D341Med (cell line): ENCODE data around the gene HAS3.

Experiments used
- DNase-seq: peaks from one replicate; pipeline ENCODE4 v3.0.0; 2012; ENCODE audit warnings: low spot score

The HAS3 gene

DNA sequence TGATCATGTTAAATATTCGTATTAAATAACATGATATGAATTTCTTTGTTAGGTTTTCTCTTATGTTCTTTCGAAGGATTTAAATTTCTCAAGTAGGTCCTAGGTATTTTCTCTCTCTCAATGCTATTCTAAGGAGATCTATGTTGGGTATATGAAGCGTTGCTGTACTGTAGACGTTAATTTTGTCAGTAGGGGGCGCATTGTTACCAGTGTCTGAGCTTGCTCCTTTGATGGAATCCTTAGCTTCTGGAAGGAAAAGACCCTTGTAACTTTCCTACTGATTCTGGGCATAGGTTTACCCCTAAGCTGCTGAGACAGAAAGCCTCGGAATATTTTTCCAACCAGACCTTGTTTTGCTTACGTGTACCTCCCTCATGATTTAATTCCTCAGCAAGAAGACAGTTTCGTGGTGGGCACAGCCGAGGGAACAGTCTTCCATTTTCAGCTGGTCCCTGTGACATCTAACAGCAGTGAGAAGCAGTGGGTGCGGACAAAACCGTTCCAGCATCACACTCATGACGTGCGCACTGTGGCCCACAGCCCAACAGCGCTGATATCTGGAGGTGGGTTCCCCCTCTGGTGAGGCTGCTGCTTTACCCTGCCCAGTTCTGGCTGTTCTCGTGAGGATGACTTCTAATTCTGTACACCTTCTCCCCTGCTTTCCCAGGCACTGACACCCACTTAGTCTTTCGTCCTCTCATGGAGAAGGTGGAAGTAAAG is 44.9 kb downstream of the HAS3 start:
- peak; percentile 56 for DNase-seq

DNA sequence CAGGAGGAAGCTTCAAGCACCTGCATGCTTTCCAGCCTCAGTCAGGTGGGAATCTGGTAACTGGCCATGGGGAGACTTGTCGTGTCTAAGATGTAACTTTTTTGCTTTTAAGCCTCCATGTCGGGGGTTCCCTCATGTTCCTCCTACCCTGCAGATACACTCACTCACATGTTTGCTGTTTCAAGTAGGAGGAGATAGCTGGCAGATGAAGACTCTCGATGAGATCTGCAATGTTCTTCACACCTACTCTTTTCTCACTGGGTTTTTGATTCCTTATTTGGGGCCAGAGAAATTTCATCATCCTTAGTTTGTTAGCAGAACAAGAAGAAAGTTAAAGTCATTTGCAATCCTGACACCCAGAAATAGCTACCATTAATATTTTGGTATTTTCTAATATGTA is 51.7 kb downstream of the HAS3 start:
- no peak for DNase-seq

DNA sequence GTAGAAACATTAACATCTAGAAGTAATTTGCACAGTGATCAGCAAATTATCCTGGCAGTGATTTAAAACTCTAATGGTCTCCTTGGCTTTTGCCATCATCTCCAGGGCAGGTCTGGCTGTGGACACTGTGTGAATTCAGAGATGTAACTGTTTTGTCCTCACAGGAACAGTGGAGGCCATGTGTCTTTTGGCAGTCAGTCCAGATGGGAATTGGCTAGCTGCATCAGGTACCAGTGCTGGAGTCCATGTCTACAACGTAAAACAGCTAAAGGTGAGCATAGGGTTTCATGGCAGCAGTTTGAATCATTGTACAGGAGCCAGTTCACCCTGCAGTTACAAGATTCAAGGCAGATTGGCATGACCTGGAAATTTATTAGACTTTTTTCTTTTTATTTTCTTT is 54.7 kb downstream of the HAS3 start:
- DNase-seq: no peak

DNA sequence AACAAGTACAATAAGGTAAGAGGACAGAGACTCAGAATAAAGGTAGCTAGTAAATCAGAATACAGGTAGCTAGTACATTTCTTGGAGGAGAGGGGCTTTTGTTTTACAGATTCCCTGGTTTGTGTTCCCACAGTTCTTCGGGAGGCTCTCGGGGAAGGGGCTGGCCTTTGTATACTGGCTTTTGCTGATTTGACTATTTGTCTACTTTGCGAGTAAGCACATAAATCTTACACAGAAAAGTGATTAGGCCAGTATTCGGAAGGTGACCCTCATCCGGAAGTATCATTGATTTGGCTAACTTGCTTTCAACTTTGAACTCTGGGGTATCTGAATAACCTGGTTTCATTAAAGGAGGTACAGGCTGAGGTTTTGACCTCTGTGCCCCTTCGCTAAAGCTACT is 60.1 kb downstream of the HAS3 start:
- no peak for DNase-seq

DNA sequence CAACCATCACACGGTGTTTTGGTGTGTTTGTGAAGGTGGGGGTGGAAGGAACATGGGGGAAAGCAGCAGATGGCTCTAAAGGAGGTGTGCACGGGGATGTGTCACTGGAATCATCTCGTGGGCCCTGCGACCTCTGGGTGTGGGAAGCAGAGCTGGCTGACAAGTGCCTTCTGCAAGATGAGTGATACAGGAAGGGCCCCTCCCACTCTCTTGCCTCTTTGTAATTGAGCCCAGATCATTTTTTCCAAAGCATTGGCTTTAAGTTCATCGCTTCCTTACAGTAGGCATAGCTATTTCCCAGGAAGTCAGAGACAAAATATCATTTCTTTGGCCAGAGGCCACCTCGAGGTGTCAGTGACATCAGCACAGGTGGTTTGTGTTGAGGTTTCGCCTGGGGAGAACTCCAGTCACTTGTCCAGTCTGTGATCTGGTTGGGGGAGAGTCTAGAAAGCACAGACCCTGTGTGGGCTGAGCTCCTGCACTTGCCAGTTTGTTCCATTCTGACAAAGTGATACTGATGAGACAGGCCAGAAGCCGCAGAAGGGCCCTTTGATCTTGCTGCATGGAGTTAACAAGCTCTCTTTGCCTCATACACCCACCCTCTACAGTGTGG is 60.9 kb downstream of the HAS3 start:
- DNase-seq: no peak

DNA sequence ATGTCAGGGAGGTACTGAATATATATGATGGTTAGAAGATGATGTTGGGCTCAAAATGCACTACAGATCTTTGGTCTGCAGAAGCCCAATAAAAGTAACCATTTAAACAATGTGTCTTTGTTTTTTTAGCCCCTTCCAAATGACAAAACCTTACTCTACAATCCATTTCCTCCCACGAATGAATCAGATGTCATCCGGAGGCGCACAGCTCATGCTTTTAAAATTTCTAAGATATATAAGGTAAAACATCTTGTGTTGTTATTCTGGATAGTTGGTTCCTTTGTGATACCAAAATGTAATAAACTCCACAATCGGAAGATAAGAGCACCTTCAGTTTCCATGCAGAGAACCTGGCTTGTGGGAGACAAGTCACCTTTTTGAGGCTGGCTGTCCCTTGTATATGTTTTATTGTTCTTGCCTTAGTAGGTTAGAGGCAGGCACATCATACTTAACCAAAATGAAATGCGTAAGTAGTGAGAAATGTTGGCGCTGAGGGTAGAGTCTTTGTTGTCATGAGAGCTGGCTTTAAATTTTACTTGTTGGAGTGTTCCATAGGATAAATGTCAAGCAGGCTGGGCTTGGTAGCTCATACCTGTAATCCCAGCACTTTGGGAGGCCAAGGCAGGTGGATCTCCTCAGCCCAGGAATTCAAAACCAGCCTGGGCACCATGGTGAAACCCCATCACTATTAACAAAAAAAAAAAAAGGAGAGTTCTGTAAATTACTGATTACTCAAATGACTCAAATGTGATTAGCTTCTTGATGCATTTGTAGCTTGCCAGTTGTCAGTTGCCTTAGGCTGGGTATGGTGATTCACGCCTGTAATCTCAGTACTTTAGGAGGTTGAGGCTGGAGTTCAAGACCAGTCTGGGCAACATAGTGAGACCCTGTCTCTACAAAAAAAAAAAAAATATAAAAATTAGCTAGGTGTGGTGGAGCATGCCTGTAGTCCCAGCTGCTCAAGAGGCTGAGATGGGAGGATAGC is 61.8 kb downstream of the HAS3 start:
- DNase-seq: no peak
